Measurements from ENCODE around the gene FERMT2.

DNA sequence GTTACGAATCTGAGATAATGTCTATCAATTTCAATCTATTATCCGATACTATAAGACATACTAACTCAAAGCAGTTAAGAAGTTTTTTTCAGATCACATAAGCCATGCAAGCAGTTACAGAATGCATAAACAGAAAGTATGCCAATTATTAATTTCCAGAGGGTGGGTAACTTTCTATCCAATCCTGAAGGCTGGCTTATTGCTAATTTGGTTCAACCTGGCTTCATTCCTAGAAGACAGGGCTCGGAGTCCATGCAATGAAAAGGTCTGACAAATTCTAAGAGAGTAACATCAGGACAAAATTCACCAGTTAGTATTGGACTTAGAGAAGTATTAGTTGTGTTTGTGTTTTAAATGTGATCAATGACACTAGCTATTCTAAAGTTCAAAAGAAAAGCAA is 15.0 kb downstream of the FERMT2 start:
- TF ChIP-seq, protein P1, sequence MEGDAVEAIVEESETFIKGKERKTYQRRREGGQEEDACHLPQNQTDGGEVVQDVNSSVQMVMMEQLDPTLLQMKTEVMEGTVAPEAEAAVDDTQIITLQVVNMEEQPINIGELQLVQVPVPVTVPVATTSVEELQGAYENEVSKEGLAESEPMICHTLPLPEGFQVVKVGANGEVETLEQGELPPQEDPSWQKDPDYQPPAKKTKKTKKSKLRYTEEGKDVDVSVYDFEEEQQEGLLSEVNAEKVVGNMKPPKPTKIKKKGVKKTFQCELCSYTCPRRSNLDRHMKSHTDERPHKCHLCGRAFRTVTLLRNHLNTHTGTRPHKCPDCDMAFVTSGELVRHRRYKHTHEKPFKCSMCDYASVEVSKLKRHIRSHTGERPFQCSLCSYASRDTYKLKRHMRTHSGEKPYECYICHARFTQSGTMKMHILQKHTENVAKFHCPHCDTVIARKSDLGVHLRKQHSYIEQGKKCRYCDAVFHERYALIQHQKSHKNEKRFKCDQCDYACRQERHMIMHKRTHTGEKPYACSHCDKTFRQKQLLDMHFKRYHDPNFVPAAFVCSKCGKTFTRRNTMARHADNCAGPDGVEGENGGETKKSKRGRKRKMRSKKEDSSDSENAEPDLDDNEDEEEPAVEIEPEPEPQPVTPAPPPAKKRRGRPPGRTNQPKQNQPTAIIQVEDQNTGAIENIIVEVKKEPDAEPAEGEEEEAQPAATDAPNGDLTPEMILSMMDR (IDR thresholded peaks at IDR 0.05) = no peak
- TF ChIP-seq POLR2A (IDR thresholded peaks at IDR 0.05) = no peak
